ENCODE results near the gene CACNA1D.
"Not testable (repeated sequence)": the region's sequence is repeated elsewhere in the genome, so short reads cannot be mapped to it uniquely, and the experiment has no call there.

CACNA1D gene

DNA sequence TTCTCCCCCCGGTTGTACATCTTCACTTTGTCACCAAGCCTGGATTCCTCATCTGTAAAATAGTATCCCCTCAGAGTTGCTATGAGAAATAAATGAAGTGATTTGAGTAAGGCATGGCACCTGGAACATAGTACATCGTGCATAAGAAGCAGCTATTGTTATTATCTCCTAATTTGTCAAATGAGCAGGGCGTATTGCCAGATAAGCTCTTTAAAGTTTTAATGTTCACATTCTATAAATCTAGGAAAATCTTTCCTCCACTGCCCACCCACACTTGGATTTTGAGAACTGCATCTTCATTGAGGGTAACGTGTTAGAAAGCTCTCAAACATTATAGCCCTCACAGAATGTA is 32.3 kb downstream of the CACNA1D start:
- no peak for DNase-seq (ENCODE audit: low spot score)

DNA sequence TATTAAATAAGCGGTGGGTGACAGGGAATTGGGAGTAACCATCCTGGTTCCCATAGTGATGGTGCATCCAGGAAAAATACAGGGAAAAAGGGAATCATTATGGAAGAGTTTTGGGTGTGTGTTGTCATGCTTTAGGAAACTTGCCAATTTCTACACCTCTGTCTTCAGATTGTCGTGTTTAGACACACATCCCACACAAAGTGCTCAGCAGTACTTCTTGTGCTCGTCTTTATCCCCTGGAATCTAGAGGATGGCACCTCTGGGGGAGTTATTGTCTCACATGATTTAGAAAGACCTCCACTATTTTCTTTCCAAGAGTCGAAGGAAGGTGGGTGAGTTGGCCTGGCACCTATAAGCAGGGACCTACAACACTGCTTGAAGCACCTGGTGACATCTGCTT is 35.8 kb downstream of the CACNA1D start:
- no peak for DNase-seq (ENCODE audit: low spot score)

GRCh38 chr3:53531749-53532148 is 37.3 kb downstream of the CACNA1D start:
- peak; percentile 30 for DNase-seq (ENCODE audit: low spot score)

DNA sequence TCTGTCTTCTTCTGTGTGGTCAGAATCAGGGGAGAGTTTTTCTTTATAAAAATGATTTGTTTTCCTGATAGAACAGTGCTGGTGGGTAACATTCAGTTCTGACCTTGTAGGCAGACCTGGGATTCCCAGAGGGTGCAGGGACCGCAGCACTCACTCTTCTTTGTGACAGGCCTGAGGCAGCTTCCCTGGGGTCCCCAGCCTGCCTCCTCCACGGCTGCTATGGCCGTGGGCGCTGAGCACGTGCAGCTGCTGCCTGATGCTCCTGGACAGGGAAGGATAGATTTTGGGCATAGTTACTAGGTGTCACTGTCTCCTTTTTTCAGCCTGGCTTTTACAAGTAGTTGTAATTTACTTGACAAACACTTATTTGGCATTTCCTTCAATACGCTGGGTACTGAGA is 39.1 kb downstream of the CACNA1D start:
- no peak for DNase-seq (ENCODE audit: low spot score)

DNA sequence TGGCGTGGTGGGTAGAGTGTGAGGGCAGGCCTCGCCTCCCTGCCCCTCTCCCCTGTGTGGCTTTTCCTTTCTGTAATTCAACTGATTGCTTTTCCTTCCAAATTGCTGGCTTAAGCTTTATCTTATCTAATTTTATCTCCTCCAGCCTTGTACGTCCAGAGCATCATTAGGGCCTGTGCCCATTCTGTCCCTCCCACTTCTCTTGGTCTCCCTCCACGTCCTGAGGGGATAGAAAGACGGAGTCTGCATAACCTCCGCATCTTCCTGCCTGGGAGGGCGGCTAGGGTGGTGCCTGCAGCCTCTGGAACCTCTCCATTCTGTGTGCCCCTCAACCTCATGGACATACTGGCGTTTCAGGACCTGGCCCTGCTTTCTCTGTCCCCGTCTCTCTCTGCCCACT is 39.8 kb downstream of the CACNA1D start:
- no peak for DNase-seq (ENCODE audit: low spot score)

DNA sequence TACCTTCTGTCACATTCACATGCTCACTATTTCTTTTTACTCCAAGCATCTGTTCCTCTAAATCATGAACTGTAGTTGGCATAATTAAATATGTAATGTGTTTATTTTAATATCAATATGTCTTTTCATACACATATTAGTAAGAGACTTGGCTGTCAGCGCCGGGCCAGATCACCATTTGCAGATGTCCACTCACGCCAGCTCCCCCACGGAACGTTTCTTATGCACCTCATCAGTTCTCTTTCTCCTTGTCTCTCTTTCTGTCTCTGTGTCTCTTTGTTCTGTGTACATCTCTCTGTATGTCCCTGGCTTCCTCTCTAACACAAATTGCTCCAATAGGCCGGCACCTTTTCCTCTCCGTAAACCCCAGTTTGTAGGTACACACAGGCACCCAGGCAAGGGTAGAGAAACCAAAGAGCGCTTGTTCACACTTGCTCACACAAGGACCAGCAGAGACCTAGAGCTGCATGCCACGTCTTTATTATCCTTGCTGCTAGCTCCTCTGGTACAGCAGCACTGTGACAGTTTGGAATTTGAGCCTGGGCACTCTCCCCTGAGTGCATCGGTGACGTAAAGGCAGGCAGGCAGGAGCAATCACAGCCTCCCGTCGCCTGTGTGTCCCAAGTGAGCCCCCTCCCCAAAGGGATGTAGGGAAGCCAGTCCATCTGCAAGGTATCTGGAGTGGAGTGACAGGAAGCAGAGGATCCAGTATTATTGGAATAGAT is 40.4 kb downstream of the CACNA1D start:
- DNase-seq (ENCODE audit: low spot score): no peak

DNA sequence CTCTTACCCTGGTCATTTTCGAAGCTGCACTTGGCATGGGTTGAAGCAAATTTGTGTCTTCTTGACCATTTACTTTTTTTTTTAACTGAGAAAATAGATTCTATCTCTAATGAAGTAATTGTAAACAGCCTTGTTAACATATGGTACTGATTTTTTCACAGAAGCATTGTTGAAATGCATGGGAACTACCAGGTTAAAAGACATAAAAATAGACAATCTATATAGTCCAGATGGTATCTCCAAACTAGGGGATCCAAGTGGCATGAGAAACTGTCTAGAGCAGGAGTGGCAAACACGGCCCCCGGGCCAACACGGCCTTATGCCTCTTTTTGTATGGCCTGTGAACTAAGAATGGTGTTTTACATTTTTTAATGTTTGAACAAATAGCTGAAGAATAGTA is 41.9 kb downstream of the CACNA1D start:
- DNase-seq (ENCODE audit: low spot score): no peak

GRCh38 chr3:53544357-53544756 is 49.9 kb downstream of the CACNA1D start:
- no peak for DNase-seq (ENCODE audit: low spot score)

- DNase-seq (ENCODE audit: low spot score): no peak
Measured at GRCh38 chr3:53545310-53545995, 51.0 kb downstream of the CACNA1D start.

DNA sequence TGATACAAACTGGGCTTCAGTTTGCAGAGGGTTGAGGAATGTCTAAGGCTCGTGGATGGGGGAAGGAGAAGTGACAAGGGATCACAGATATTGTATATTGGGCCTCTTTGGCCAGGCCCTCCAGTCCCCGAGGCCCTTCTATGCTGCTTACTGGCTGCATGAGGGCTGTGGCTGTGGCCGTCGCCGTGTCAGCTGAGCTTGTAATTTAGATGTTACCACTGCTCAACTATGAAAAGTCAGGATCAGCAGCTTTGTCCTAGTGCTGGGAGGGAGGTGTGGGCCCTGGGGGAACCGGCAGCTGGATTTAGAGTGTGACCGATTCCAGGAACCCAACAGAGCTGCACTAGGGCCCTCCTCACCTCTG is 51.6 kb downstream of the CACNA1D start:
- no peak for DNase-seq (ENCODE audit: low spot score)

DNA sequence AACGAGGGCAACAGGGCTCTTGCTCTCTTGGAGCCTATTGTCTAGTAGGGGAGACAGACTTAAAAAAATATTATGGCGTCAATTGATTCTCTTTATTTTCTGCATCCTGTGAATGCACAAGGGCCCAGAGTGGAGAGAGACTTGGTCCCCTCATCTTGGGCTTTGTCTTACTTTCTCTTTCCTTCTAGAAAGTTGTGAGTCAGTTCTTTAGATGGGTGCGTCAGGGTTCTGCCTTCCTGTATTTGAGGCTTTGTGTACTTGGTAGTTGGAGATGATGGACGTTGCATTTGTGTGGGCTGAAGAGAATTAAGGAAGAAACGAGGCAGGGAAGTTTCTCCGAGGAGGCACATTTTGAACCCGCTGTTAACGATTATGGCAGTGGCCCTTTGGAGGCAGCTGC is 52.9 kb downstream of the CACNA1D start:
- DNase-seq (ENCODE audit: low spot score): no peak

- no peak for DNase-seq (ENCODE audit: low spot score)
Measured at GRCh38 chr3:53550005-53550620, 55.7 kb downstream of the CACNA1D start.

DNA sequence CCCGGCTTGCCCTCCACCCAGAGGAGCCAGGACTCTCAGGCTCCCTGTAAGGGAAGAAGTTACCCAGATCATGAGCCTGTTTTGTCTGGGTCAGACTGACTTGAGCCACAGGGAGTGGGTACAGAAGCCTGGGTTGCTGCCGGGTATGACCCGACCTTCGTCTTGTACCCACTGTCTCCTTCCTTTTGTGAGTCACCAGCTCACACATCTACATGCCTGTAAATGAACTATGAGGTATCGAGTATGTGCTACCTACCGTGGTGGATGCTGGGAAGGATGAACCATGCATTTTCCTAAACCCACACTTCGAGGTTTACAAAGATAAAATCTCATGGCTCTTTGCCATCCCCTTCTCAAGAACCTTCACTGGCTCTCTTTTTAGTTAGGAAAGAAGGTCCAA is 56.9 kb downstream of the CACNA1D start:
- no peak for DNase-seq (ENCODE audit: low spot score)

DNA sequence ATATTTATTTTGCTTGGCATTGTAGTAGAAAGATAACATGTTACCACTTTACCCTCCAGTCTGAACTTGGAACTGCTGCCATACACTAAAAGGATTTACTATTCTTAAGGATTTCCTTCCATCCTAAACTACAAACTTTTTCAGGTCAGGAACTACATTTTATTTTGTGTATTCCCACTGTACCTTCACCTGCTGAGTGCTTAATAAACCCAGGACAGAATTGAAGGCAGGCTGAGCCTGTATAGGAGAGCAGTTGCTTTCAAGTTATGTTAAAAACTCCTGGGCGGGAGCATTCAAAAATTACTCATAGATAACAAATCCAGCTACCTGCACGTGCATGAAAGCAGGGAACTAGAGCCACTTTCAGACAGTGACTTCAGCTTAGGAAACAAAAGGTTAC is 58.3 kb downstream of the CACNA1D start:
- no peak for DNase-seq (ENCODE audit: low spot score)

DNA sequence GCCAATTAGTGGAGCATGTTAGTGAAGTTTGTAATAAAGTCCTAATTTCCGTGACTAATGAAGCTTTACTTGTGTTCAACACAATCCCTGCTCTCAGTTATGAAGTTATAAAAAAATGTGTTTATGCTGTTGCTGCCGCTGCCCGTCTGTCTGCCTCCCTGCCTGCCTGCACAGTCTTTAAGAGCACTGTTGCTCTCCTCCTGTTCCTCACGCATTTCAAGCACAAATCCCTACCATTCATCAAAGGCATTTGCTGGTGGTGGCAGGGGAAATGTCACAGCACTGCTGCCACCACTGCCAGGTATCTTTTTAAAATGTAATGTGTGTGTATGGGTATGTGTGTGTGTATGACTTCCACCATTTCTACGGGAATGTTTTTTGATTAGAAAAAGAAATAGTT is 58.8 kb downstream of the CACNA1D start:
- no peak for DNase-seq (ENCODE audit: low spot score)

DNA sequence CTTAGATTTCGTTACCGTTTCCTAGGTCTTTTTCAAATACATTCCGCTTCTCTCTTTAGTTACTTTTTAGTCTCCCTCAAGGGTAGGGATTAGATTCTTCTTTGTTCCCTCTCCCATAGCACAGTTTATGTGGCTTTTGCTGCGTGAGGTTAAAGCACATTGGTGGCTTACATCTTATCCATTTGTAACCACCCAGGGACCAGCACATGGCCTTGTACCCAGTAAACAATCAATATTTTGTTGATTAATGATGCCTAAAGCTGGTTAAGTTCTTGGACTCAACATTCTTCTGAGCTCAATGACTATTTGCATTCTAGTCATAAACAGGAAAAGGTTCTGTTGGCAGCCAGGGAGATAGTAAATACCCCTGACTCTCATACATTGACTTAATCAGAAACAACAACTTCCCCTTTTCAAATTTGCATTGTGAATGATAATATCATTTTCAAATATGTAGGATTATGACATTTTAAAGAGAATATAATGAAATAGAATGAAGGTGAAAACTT is 60.2 kb downstream of the CACNA1D start:
- no peak for DNase-seq (ENCODE audit: low spot score)

DNA sequence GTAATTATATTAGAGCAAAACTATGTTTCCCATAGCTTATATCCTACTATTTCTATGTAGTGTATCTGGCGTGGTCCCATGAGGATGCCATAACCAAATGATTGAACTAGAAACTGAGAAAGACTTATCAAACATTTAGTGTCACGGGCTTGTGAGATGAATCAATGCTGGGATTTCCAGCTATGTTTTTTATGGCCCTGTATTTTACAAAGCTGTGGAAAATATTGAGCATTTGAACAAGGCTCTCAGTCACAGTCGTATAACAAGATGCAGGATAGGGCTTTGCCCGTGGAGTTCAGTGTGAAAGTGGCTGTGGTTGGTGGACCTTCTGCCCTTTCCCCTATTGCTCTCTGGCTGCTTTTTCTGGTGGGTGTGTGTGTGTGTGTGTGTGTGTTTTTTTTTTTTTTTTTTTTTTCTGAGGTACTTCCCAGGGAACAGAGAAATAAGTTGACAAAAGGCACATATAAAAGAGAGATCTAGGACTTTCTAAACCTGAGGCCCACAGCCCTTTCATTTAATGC is 60.7 kb downstream of the CACNA1D start:
- no peak for DNase-seq (ENCODE audit: low spot score)

DNA sequence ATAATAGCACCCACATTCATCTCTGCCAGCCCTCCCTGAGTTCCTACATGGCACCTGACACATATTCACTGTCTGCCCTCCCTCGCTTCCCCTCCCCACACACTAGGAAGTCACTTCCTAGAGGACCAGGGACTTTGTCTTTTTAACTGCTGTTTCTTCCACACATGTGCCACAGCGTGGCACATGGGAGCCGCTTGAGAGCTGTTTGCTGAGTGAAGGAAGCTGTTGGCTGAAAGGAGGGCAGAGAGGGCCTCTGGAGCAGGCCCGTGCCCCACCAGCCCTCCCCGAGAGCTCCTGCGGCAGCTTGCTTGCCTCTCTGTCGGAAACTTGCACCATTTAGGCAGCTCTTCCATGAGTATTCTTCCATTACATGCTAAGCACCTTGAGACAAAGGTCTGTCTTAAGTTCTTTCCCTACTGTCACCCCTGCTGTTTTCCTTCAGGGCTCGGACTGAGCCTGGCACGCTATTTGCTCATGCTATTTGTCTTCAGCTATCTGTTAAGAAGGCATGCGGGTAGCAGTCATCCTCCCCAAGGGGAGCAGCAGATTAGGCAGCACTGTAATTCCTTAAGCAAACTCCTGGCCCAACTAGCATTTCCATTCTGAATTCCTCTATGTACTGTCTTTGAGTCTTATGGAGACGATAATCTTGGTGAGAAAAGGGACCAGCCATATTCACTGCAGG is 72.2 kb downstream of the CACNA1D start:
- DNase-seq (ENCODE audit: low spot score): no peak

DNA sequence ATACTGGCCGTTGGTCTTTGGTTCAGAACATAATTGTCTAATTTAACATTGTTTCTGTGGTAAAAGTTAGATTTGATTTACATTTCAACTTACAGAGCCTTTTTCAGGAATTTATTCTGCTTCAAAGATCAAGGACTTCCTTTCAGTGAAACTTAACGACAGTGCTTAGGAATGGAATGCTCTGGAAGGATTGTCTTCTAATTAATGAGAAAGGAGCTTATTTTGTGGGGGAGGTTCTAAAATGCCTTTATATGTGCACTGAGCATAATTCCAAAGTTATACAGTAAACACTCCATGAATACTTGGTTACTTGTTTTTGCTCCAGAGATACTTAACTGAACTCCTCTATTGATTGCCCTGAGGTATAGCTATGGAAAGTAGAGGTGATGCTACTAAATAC is 75.7 kb downstream of the CACNA1D start:
- DNase-seq (ENCODE audit: low spot score): no peak

DNA sequence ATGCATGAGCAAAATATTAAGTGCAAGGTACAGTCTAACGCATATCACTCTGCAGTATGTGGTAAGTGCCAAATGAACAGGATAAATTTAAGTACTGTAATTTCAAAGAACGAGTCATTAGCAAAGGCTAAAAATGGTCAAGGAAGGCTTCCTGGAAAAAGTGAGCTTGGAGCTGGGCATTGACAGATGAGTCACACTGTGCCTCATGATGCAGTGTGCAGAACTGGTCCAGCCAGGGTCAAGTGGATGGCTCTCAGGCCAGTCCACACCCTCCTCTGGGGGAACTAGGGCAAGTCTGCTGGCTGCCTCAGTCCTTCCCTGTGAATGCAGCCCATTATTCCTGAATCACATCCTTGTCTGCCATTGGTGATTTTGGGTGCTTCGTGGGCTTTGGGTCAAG is 76.3 kb downstream of the CACNA1D start:
- DNase-seq (ENCODE audit: low spot score): peak; percentile 31

GRCh38 chr3:53571264-53571663 is 76.9 kb downstream of the CACNA1D start:
- no peak for DNase-seq (ENCODE audit: low spot score)

- not testable (repeated sequence) for DNase-seq (ENCODE audit: low spot score)
Measured at GRCh38 chr3:53572184-53572583, 77.8 kb downstream of the CACNA1D start.

- DNase-seq (ENCODE audit: low spot score): no peak
Measured at GRCh38 chr3:53577506-53577905, 83.1 kb downstream of the CACNA1D start.
